Right lobe of liver (tissue), 4 donors: Measurements from ENCODE around the gene KLHL30.

Experiments
- CTCF ChIP-seq, 4 donors: fragments of 200-600 bp in 3 of 4; fragments of 450-650 bp in 1 of 4; IDR thresholded peaks; one replicate each; pipeline versions ENCODE4 v1.5.1 to v1.8.0; 2016 to 2022; ENCODE audit warnings: antibody characterized with exemption in 4 of 4, mild to moderate bottlenecking in 2 of 4
- POLR2A ChIP-seq: fragments of 450-650 bp; IDR thresholded peaks from one replicate; pipeline ENCODE4 v1.6.1; 2017; ENCODE audit warnings: antibody characterized with exemption, mild to moderate bottlenecking
- donor health status: DM: no; HTN: no; CAD: no.
- donor health status: DM: no; HTN: no; CAD: no.
- donor health status: DM: no; HTN: yes; CAD: no.

GRCh38 chr2:238141541-238142318 lies 3.3 kb downstream of the KLHL30 start:
- no peak for TF ChIP-seq CTCF (IDR thresholded peaks at IDR 0.05)
- TF ChIP-seq POLR2A = no peak
